RPMI7951 (cell line): Measurements from ENCODE around the gene MRTFA. TPM values are rescaled to one million over a fixed set of nuclear protein-coding genes. Genes with fewer than 3 reads are reported as not detected.

Experiments
- DNase-seq: peaks from one replicate; pipeline ENCODE4 v3.0.0-alpha.2; 2012; ENCODE audit warnings: low read depth
- total RNA-seq: library from RNA; depleted of rRNA; stranded (reverse); fragments of >200 nt; shearing (Covaris generic); gene quantifications from 2 replicates; pipeline ENCODE4 v1.2.3, GENCODE V29; 2014

Gene MRTFA
- total RNA-seq, 1 experiment from 2014 or later: 14.9 TPM

- no peak for DNase-seq
Measured at GRCh38 chr22:40463683-40464082, 172.8 kb downstream of the MRTFA start.

DNA sequence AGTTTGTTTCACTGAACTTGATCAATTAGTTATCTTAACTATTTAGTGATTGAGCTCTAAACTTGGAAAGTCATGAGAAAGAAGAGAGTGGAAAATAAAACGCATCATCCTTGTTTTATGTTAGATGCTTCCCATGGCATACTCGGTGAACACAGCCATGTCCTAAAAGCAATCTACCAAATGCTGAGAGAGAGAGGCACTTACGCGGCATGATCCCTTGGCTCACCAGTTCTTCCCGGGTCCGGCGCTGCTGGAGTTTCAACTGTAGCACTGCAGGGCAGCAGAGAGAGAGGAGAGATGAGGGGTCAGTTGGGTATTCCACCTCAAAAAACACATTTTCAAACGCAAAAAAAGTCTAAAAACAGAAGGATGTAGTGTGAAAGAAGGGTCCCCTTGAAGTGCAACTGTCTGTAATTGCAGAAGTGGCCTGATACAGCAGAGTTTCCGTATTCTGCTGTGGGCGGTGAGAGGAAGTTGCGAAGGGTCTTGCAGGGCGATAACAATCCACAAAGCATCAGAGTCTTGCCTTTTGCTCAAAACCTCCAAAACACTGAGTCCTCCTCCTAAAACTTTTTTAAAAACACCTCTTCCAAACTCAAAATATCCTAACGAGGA is 173.4 kb downstream of the MRTFA start:
- DNase-seq: no peak

GRCh38 chr22:40462195-40462984 is 174.1 kb downstream of the MRTFA start:
- no peak for DNase-seq

DNA sequence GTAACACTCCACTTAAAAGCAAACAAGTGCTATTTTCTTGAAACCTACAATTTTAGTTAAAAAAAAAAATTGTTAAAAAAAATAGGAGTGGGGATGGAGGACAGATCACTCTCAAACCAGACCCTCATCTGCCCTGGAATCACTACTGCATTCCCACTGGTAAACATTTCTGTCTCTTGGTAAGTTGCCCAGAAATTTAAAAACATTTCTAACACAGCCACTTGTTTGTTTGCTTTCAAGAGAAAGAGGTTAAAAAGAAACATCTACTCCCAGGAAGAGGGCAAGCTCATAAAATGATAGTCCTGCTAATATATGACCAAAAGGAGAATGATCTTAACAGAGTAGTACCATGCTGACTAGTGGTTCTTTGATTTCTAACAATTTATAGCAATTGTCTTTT is 182.8 kb downstream of the MRTFA start:
- no peak for DNase-seq

- DNase-seq: no peak
Measured at GRCh38 chr22:40452730-40453487, 183.6 kb downstream of the MRTFA start.

DNA sequence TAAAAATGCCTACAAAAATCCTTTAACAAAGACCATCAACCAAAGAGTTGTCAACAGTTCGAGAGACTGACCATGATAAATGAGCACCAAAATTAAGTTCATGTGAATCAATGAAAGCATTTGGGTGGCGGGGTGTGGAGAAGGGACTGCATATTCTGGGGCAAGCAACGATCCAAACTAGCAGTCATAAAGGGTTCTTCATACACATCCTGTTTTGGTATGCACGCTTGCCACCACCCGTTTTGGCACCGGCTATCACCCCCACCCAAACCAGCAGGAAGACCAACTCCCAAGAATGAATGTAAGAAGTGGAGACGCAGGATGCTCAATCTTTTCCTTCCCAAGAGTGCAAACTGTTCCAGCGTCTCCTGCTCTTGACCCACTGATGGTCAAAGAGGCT is 185.3 kb downstream of the MRTFA start:
- DNase-seq: no peak

- DNase-seq: no peak
Measured at GRCh38 chr22:40450616-40451015, 185.9 kb downstream of the MRTFA start.

GRCh38 chr22:40449676-40450035 is 186.9 kb downstream of the MRTFA start:
- DNase-seq: peak; percentile 47

- no peak for DNase-seq
Measured at GRCh38 chr22:40446203-40446602, 190.3 kb downstream of the MRTFA start.

DNA sequence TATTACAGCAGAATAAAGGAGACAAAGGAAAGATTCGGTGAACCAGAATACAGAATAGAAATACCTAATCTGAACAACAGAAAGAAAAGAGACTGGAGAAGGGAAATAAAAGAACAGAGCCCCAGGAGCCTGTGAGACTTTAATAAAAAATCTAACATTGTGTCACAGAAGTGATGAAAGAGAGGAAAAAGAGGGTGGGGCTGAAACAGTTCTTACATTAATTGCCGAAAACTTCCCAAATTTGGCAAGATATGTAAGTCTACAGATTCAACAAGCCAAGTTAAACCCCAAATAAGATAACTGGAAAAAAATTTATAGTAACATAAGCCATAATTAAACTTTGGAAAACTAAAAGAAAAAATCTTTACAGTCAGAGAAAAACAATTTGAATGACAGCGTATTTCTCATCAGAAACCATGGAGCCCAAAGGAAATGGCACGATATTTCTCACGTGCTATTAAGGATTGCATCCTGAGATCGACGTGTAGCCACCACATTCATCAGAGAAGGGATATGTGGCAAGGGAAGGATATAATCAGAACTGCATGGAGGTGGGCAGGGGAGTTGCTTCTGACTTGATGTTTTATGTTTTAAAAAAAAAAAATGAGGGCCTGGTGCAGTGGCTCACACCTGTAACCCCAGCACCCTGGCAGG is 192.2 kb downstream of the MRTFA start:
- DNase-seq: no peak

DNA sequence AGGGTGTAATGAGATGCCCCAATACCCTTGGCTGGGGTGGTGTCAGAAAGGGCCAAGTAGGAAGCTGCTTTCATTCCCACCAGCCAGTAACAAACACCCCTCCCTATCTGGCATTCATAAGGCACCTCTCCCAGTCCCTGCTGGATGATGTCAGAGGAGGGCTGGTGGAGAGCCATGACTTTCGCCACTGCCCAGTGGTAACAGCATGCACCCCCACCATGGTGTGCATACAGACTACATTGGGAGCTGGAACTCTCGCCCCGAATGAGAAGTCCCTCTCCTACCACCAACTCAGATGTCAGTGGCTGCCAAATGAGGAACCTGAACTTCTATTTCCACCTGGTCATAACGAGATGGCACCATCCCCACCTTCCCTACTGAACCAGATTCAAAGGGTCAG is 192.8 kb downstream of the MRTFA start:
- DNase-seq: no peak

GRCh38 chr22:40441761-40442390 is 194.6 kb downstream of the MRTFA start:
- no peak for DNase-seq

DNA sequence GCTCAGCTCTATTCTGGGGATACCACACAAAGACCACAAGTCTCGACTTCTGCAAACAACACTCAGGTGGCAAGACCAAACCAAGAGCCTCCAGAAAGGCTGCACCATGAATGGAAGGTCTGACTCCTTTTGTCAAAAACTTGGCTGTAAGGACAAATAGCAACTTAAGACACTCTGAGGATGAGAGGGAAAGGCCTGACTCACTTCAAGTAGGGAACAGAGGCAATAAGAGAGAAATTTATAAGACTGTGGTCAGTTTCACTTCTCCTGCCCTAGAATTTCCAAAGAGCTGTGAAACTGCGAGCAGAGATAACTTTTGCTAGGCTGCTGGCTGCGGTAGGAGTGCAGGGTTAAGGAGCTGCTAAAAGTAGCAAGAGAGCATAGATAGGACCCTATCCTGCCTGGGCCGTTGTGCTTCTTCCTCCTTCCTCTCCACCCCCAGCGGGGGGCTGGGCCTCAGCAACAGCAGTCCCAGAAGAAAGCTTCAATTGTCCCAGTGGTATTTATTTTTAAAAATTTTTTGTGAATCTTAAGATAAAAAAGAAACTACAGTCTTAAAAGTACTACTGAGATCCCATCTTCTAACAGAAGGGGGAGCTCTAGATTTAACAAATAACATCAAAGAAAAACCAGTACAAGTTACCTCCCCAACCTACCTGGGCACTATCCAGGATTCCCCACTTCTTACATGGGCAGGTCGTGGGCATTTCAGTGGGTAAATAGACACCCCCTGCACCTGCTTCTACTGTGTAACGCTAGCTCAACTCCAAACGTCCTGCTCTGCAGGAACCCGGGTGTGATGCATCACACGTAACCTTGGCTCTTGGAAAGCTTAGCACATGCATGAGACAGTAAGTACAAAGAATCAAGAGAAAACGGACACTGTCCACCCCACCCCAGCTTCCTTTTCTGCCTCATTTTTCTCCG is 199.8 kb downstream of the MRTFA start:
- peak; percentile 41 for DNase-seq

DNA sequence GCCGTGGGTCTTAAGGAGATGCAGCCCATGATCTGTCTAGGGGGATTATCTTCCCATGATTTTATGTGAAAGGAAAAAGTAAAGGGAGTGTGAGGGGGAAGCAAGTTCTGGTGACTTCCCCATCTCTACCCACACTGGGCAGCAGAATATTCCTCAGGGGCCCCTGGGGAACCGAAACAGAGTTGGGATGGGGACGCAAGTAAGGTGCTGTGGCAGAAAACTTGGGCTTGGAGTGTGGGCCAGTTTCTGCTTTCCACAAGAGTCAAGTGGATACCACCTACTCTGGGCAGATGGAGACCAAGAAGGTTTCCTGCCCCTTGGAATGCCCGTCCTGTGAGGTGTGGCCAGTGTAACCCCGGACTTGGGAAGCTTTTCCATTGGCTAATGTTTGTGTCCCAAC is 201.8 kb downstream of the MRTFA start:
- no peak for DNase-seq

- no peak for DNase-seq
Measured at GRCh38 chr22:40434106-40434505, 202.4 kb downstream of the MRTFA start.

GRCh38 chr22:40433416-40434090 is 203.0 kb downstream of the MRTFA start:
- no peak for DNase-seq

- no peak for DNase-seq
Measured at GRCh38 chr22:40432625-40433024, 203.9 kb downstream of the MRTFA start.

GRCh38 chr22:40432157-40432556 is 204.4 kb downstream of the MRTFA start:
- no peak for DNase-seq

DNA sequence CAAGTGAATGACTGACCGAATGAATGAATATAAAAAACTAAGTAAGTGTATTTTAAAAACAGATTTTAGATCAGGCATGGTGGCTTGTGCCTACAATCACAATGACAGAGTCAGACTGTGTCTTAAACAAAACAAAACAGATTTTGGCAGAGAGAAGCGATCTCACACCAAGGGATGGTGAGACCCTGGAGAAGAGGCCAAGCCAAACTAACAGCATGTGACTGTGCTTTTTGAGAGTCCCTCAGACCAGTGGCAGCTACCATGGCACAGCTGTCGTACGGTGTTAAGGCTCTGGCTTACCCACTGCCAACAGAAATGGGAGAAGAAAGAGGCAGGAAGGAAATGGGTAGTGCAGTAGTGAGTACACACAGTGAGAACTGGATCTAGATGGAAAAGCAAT is 205.5 kb downstream of the MRTFA start:
- no peak for DNase-seq

DNA sequence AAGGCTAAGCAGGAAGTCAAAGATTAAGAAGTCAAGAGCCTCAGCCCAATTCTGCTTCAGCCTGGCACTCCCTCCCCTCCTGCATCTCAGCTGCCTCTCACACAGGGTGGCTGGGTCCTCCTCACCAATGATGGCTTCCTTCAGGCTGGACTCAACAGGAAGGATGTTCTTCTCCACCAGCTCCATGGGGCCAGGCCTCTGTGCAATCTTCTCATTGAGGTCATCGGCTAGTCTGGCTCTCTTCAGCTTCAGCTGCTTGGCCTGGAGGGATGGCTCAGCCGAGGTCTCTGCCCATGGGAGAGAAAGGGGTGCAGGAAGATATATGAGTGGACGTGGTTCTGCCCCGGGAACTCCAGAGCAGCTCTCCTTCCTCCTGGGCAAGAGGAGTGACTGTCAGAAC is 207.0 kb downstream of the MRTFA start:
- DNase-seq: no peak
